GM21786 (cell line): ENCODE results near the gene NHLRC1.

ENCODE experiments used
- ATAC-seq: cut with Tn5 transposase; IDR thresholded peaks from one replicate; pipeline ENCODE4 v1.9.1; 2021; ENCODE audit not compliant: unreplicated experiment

NHLRC1 gene

DNA sequence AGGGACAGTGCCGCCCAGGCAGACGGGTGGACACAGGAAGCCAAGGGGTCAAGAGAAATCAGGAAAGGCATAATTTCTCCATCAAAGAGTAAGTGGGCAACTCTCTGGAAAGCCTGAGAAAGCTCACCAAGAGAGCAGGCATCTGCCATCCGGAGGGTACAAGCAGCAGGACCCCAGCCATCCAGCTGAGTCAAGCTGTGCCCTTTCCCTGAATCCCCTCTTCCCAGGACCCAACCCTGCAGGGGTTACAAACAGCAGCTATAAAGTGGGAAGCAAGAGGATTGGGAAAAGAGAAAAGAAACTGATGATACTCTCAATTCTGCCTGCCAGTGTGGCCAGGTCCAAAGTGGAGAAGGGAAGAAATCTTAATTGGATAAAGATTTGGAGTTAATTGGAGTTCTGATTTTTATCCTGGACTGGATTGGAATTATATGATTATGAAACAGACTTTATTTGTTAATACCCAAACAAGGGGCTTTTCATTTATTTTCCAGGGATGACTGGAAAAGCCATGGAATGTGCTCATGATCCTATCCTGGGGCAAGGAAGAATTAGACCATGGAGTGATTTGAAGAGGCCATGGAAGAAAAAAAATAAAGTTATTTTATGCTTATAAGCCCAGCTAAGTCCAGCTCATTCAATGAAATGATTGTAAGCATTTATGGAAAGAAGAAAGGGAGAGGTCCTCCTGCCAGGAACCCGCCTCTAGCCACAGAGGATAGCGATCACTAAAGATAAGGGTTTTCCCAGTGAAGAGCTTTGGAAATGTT, 34.9 kb downstream of the NHLRC1 start:
- ATAC-seq = no peak

DNA sequence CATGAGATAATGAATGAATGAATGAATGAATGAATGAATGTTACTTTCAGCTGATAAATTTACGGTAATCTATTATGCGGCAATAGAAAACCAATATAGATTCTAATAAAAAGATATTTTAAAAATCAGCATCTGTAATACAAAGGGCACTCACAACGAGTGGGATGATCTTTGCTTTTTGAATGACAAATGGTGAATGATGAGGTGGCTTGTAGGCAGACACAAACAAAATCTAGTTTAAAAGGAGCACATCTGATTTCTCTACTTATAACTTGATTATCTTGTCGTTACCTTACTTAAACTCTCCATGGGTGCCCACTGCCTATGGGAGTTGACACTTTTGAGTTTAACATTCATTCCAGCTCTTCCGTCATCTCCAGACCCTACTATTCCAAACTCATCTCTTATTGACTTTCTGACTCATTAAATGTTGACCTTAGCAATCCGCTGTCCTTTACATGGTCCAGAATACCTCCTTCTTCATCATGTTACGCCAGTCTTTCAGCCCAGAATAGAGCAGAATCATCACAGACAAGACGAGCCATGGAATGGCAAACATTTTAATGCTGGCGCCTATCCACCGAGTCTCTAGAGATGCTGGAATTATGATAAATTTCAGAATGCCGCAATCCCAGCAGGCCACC, 41.3 kb downstream of the NHLRC1 start:
- ATAC-seq = no peak

DNA sequence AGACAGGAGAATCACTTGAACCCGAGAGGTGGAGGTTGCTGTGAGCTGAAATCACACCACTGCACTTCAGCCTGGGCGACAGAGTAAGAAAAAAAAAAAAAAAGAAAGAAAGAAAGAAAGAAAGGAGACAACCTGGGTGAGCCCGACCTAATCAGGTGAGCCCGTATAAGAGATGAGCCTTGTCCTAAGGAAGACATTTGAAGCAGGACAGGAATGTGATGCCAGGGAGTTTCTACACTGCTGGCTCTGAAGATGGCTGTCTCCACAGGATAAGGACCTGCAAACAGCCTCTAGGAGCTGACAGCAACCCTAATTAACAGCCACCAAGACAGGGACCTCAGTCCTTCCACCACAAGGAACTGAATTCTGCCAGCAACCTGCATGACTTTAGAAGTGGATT, 41.9 kb downstream of the NHLRC1 start:
- ATAC-seq = no peak

DNA sequence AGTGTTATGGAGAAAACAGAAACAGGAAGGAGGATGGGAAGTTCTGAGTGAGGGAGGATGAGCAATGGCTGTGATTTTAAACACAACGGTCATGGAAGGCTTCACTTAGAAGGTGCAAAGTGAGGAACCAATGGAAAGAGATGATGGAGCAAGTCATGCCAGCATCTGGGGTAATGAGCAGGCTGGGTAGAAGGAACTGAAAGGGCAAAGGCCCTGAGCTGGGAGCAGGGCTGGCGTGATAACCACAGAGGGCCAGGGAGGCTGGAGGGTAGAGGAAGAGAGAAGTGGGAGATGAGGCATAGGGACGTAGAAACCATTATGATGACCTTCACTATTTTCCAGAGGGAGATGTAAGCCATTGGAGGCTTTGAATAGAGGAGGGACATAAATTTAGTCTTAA, 43.6 kb downstream of the NHLRC1 start:
- ATAC-seq = no peak

DNA sequence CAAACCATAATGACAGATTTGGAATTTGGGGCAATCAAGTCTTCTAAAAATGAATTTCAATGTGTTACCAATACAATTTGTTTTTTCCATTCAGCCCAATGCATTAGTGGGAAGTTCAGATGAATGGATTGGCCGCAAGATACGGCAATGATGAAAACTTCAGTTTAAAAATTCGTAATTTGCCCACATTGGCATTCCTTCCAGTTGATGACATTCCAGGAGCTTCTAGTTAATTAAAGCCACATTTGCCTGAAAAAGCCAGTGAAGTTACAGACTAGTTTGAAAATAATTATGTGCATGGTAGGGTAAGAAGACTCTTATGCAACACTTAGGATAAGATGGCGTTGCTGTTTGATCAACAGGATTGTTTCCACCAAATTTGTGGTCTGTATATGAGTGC, 46.2 kb downstream of the NHLRC1 start:
- no peak for ATAC-seq

DNA sequence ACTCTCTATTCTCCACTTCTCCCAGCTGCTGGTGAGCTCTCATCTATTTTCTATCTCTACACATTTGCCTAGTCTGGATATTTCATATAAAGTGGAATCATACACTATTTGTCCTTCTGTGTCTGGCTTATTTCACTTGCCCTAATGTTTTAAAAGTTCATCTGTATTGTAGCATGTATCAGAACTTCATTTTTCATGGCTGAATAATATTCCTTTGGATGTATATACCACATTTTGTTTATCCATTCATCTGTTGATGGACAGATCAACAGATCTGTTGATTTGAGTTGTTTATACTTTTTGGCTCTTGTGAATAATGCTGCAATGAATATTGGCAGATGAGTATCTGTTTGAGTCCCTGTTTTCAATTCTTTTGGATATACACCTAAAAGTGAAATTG, 49.6 kb downstream of the NHLRC1 start:
- no peak for ATAC-seq

DNA sequence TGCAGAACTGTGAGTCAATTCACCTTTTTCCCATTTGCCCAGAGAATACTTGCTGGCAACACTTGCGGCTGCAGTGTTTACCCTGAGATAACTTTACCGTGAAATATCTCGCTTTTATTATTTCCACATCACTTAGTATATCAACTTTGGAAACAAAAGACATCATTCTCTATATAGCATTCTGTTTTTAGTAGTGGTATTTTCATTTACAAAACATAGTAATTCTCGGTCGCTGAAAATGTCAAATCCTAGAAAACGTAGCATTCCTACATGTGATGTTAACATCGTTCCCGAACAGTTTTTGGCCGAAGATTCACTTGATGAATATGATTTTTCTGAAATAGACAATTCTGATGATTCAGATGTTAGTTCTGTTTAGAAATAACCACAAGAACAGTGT, 52.0 kb downstream of the NHLRC1 start:
- ATAC-seq = no peak
